ENCODE measurements around the gene ATP5MC3. TPM values are rescaled to one million over a fixed set of nuclear protein-coding genes. Genes with fewer than 3 reads are reported as not detected.

Gene ATP5MC3
- total and polyA plus RNA-seq, 10 of the 15 experiments (the other 5 are each of a cell fraction or from before 2014, with no cell fraction given): 308 to 1,196 (median 550) TPM

DNA sequence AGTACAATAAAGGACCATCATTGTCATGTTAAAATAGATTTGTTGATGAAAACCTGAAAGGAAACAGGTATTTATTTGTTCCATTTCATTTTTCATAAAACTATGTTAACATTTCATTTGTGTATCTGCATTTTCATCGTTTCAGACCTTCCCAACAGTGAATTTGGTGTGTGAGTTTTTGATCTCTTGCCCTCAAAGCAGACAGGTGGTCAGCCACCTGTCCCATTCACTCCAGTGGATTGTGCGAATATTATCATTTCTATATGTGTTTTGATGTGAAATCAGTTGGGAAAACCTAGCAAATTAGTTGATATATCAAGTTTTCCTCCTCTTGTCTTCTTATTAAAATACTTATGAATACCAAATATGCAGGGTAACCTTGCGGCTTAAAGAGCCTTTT lies 25.4 kb upstream of the ATP5MC3 start:
- no peaks in the 10 kb centered on the region for H3K36me3 ChIP-seq (ENCODE audit: control insufficient read depth in 2 of 2, insufficient read depth in 2 of 2, low read length in 1 of 2)
- CTCF ChIA-PET: interaction anchor here (1.3 to 1.7 kb wide), 2 partner anchors 44 to 46 kb away, joined by 3 to 4 read pairs; no protein-coding TSS in a partner anchor
- in situ Hi-C loops (cut with MboI): no loop called here
- no TSS peak for BruUV-seq (replicated peaks)
- H3K9me3 ChIP-seq (replicated peaks; ENCODE audit: control insufficient read depth, insufficient read depth, low read length): no peaks in the 10 kb centered on the region
- RAD21 ChIA-PET (ENCODE audit: unreplicated experiment): no interaction called here
- no peaks in the 10 kb centered on the region for H4K20me1 ChIP-seq (ENCODE audit: control insufficient read depth, insufficient read depth)
- 38% methylated on average over 3 of the region's 3 CpGs for WGBS (ENCODE audit: insufficient coverage, insufficient replicate concordance, low lambda C conversion rate, missing lambda C conversion rate)
- H3K4me3 ChIP-seq: no peak overlapping the region
- ATAC-seq (no peak), FAIRE-seq (no peak), DNase-seq (ENCODE audit: low read depth, low spot score) (no peak)
- no peak overlapping the region for H3K27ac ChIP-seq (ENCODE audit: control insufficient read depth, insufficient read depth)
- no peak overlapping the region for H2AFZ ChIP-seq (ENCODE audit: control insufficient read depth, low read depth, low read length)
- no peak overlapping the region for H3K4me2 ChIP-seq (ENCODE audit: control insufficient read depth, insufficient read depth)
- intact Hi-C loops (cut with micrococcal nuclease; ENCODE audit: unreplicated experiment): no loop called here
- no peaks in the 10 kb centered on the region for H3K4me1 ChIP-seq (ENCODE audit: control insufficient read depth, insufficient read depth, low read length)
- H3K9ac ChIP-seq (ENCODE audit: control insufficient read depth, insufficient read depth, low read length): no peak overlapping the region
- H3K79me2 ChIP-seq (ENCODE audit: control insufficient read depth, insufficient read depth, low read length): no peaks in the 10 kb centered on the region
- H3K27me3 ChIP-seq (replicated peaks in 1 of 2; ENCODE audit: control insufficient read depth in 2 of 2, insufficient read depth in 2 of 2, low read length in 1 of 2): no peaks in the 10 kb centered on the region
- SMC1A ChIA-PET (ENCODE audit: uncharacterized antibody, unreplicated experiment): no interaction called here
- no peak for TF ChIP-seq IKZF1 (conservative IDR thresholded peaks at IDR 0.05)
- no peak for TF ChIP-seq ZSCAN29 (IDR thresholded peaks at IDR 0.05)
- no peak for TF ChIP-seq CBX5 (IDR thresholded peaks at IDR 0.05; ENCODE audit: low read depth)
- no peak for TF ChIP-seq ETV6 (conservative IDR thresholded peaks at IDR 0.05 in 1 of 2, IDR thresholded peaks at IDR 0.05 in 1 of 2; ENCODE audit: borderline replicate concordance in 1 of 2, low read depth in 1 of 2)
- TF ChIP-seq, protein P1, sequence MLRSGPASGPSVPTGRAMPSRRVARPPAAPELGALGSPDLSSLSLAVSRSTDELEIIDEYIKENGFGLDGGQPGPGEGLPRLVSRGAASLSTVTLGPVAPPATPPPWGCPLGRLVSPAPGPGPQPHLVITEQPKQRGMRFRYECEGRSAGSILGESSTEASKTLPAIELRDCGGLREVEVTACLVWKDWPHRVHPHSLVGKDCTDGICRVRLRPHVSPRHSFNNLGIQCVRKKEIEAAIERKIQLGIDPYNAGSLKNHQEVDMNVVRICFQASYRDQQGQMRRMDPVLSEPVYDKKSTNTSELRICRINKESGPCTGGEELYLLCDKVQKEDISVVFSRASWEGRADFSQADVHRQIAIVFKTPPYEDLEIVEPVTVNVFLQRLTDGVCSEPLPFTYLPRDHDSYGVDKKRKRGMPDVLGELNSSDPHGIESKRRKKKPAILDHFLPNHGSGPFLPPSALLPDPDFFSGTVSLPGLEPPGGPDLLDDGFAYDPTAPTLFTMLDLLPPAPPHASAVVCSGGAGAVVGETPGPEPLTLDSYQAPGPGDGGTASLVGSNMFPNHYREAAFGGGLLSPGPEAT (IDR thresholded peaks at IDR 0.05; ENCODE audit: low read depth): no peak
- TF ChIP-seq, protein P2, sequence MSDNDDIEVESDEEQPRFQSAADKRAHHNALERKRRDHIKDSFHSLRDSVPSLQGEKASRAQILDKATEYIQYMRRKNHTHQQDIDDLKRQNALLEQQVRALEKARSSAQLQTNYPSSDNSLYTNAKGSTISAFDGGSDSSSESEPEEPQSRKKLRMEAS (IDR thresholded peaks at IDR 0.05; ENCODE audit: low read depth, low read length): no peak
- TF ChIP-seq MEF2A (IDR thresholded peaks at IDR 0.05; ENCODE audit: insufficient read depth, low read depth, low read length): no peak
- TF ChIP-seq, protein P3, sequence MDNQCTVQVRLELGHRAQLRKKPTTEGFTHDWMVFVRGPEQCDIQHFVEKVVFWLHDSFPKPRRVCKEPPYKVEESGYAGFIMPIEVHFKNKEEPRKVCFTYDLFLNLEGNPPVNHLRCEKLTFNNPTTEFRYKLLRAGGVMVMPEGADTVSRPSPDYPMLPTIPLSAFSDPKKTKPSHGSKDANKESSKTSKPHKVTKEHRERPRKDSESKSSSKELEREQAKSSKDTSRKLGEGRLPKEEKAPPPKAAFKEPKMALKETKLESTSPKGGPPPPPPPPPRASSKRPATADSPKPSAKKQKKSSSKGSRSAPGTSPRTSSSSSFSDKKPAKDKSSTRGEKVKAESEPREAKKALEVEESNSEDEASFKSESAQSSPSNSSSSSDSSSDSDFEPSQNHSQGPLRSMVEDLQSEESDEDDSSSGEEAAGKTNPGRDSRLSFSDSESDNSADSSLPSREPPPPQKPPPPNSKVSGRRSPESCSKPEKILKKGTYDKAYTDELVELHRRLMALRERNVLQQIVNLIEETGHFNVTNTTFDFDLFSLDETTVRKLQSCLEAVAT (IDR thresholded peaks at IDR 0.05): no peak
- no peak for TF ChIP-seq ZNF622 (IDR thresholded peaks at IDR 0.05)
- no peak for TF ChIP-seq RELA (IDR thresholded peaks at IDR 0.05; ENCODE audit: borderline replicate concordance, partially characterized antibody)
- TF ChIP-seq STAT1 (conservative IDR thresholded peaks at IDR 0.05): no peak
- no peak for TF ChIP-seq NR2C1 (IDR thresholded peaks at IDR 0.05)
- POLR2A ChIA-PET: no interaction called here
